Skeletal muscle tissue (tissue), 4 donors: Measurements from ENCODE around the gene ERFL. TPM values are rescaled to one million over a fixed set of nuclear protein-coding genes. Genes with fewer than 3 reads are reported as not detected.

ENCODE experiments used
- H3K27ac ChIP-seq: one replicate; pipeline ENCODE4 v1.7.0; 2013; ENCODE audit warnings: mild to moderate bottlenecking, low read depth, low read length, inconsistent platforms
- H3K27me3 ChIP-seq, 3 donors: one replicate each; pipeline ENCODE4 v1.7.0; 2013; ENCODE audit warnings: low read length in 3 of 3; ENCODE audit not compliant: control insufficient read depth in 3 of 3, insufficient read depth in 3 of 3
- H3K36me3 ChIP-seq, 3 donors: one replicate each; pipeline ENCODE4 v1.7.0; 2013; ENCODE audit warnings: low read length in 3 of 3; ENCODE audit not compliant: control insufficient read depth in 3 of 3, insufficient read depth in 3 of 3
- H3K4me1 ChIP-seq, 3 donors: one replicate each; pipeline ENCODE4 v1.7.0; 2013; ENCODE audit warnings: low read length in 3 of 3, mild to moderate bottlenecking in 3 of 3; ENCODE audit not compliant: control insufficient read depth in 3 of 3, insufficient read depth in 3 of 3
- H3K4me3 ChIP-seq, 3 donors: one replicate each; pipeline ENCODE4 v1.7.0; 2013; ENCODE audit warnings: low read length in 3 of 3
- H3K9ac ChIP-seq, 3 donors: one replicate each; pipeline ENCODE4 v1.7.0; 2013; ENCODE audit warnings: low read length in 3 of 3, mild to moderate bottlenecking in 3 of 3, moderate library complexity in 2 of 3, low read depth in 1 of 3
- H3K9me3 ChIP-seq, 3 donors: one replicate each; pipeline ENCODE4 v1.7.0; 2013; ENCODE audit warnings: low read length in 3 of 3; ENCODE audit not compliant: control insufficient read depth in 3 of 3
- total RNA-seq: library from RNA; depleted of rRNA; stranded (reverse); fragments of >200 nt; gene quantifications from one replicate; pipeline ENCODE4 v1.2.3, GENCODE V29; 2014
- donor health status: Osteomylitis.

The ERFL gene
- total RNA-seq, 1 donor from 2014 or later, result not detected

GRCh38 chr19:41921577-41922576, 6.4 kb downstream of the ERFL start:
- Histone ChIP-seq H3K27me3 (peaks cover 87 to 94% (median 89%) of the 10 kb centered on the region in 3 donors), H3K9me3 (peaks cover 0 to 5% (median 0%) of the 10 kb centered on the region in 3 donors), H3K27ac (no peak overlapping the region), H3K4me1 (no peaks in the 10 kb centered on the region), H3K9ac (no peak overlapping the region), H3K4me3 (no peak overlapping the region), H3K36me3 (no peaks in the 10 kb centered on the region)

GRCh38 chr19:41920882-41921576, 7.2 kb downstream of the ERFL start:
- Histone ChIP-seq H3K9ac (no peak overlapping the region), H3K27ac (no peak overlapping the region), H3K4me1 (no peaks in the 10 kb centered on the region), H3K9me3 (peaks cover 0 to 2% (median 0%) of the 10 kb centered on the region in 3 donors), H3K36me3 (no peaks in the 10 kb centered on the region), H3K4me3 (no peak overlapping the region), H3K27me3 (peaks cover 88 to 95% (median 89%) of the 10 kb centered on the region in 3 donors)

GRCh38 chr19:41919948-41920712, 8.1 kb downstream of the ERFL start:
- no peak overlapping the region for H3K27ac ChIP-seq
- H3K27me3 ChIP-seq, result peaks cover 87 to 94% (median 88%) of the 10 kb centered on the region in 3 donors
- no peak overlapping the region for H3K4me3 ChIP-seq
- no peaks in the 10 kb centered on the region for H3K9me3 ChIP-seq
- H3K4me1 ChIP-seq, result no peaks in the 10 kb centered on the region
- H3K9ac ChIP-seq, result no peak overlapping the region
- no peaks in the 10 kb centered on the region for H3K36me3 ChIP-seq

- Histone ChIP-seq H3K4me1 (no peaks in the 10 kb centered on the region), H3K27ac (no peak overlapping the region), H3K9ac (no peak overlapping the region), H3K36me3 (no peaks in the 10 kb centered on the region), H3K9me3 (no peaks in the 10 kb centered on the region), H3K4me3 (no peak overlapping the region), H3K27me3 (peaks cover 82 to 88% (median 83%) of the 10 kb centered on the region in 3 donors)
These were observed 9.5 kb downstream of the ERFL start for GRCh38 chr19:41918653-41919244.

- Histone ChIP-seq H3K9ac (no peak overlapping the region), H3K9me3 (no peaks in the 10 kb centered on the region), H3K4me1 (no peaks in the 10 kb centered on the region), H3K4me3 (no peak overlapping the region), H3K36me3 (no peaks in the 10 kb centered on the region), H3K27ac (no peak overlapping the region), H3K27me3 (peaks cover 83 to 89% (median 87%) of the 10 kb centered on the region in 3 donors)
These were observed 10.2 kb downstream of the ERFL start for GRCh38 chr19:41918095-41918494.

GRCh38 chr19:41917676-41918075, 10.6 kb downstream of the ERFL start:
- H3K4me1 ChIP-seq, result no peaks in the 10 kb centered on the region
- H3K27ac ChIP-seq, result no peak overlapping the region
- H3K4me3 ChIP-seq, result no peak overlapping the region
- no peaks in the 10 kb centered on the region for H3K36me3 ChIP-seq
- H3K27me3 ChIP-seq, result peaks cover 78 to 88% (median 83%) of the 10 kb centered on the region in 3 donors
- no peak overlapping the region for H3K9ac ChIP-seq
- no peaks in the 10 kb centered on the region for H3K9me3 ChIP-seq

- no peaks in the 10 kb centered on the region for H3K4me1 ChIP-seq
- no peaks in the 10 kb centered on the region for H3K36me3 ChIP-seq
- H3K9ac ChIP-seq, result no peak overlapping the region
- H3K9me3 ChIP-seq, result no peaks in the 10 kb centered on the region
- H3K27ac ChIP-seq, result no peak overlapping the region
- no peak overlapping the region for H3K4me3 ChIP-seq
- peaks cover 78 to 87% (median 84%) of the 10 kb centered on the region in 3 donors for H3K27me3 ChIP-seq
These were observed 12.4 kb downstream of the ERFL start for GRCh38 chr19:41915776-41916414.

- no peak overlapping the region for H3K9ac ChIP-seq
- H3K27me3 ChIP-seq, result peaks cover 78 to 87% (median 84%) of the 10 kb centered on the region in 3 donors
- H3K36me3 ChIP-seq, result no peaks in the 10 kb centered on the region
- no peaks in the 10 kb centered on the region for H3K9me3 ChIP-seq
- H3K4me3 ChIP-seq, result no peak overlapping the region
- no peak overlapping the region for H3K27ac ChIP-seq
- H3K4me1 ChIP-seq, result no peaks in the 10 kb centered on the region
These were observed 13.1 kb downstream of the ERFL start for GRCh38 chr19:41915021-41915775.
